ENCODE measurements around the gene BFSP1. TPM values are rescaled to one million over a fixed set of nuclear protein-coding genes. Genes with fewer than 3 reads are reported as not detected.

BFSP1 gene
- total RNA-seq, 1 donor from 2014 or later = 0.80 TPM

GRCh38 chr20:17549131-17549530, 18.0 kb upstream of the BFSP1 start:
- Mint-ChIP-seq H3K4me1 (ENCODE audit: low read depth) (no peaks in the 10 kb centered on the region), H3K27me3 (ENCODE audit: insufficient read depth) (peaks cover 22% of the 10 kb centered on the region), H3K27ac (no peak overlapping the region), H3K4me3 (no peak overlapping the region), H3K9me3 (no peaks in the 10 kb centered on the region), H3K36me3 (ENCODE audit: low read depth) (no peaks in the 10 kb centered on the region)
- intact Hi-C loops (cut with micrococcal nuclease) = no loop called here
- DNase-seq (ENCODE audit: low spot score) = no peak

DNA sequence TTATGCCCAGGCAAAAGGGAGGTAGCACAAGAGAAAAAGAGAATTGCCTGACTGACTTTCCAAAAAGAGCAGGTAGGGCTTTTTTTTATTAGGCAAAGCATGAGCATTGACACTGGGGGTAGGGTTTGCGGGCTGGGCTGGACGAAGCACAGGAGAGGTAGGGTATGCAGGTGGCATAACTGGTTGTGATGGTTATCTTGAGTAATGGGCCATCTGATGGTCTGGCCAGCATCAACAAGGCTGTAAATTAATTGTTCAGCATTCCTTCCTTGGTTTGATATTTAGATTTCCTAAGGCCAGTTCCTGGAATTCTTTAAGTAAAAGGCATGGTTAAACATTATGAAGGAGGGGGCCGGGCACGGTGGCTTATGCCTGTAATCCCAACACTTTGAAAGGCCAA, 13.9 kb upstream of the BFSP1 start:
- Mint-ChIP-seq H3K9me3 (no peaks in the 10 kb centered on the region), H3K27me3 (ENCODE audit: insufficient read depth) (peaks cover 45% of the 10 kb centered on the region), H3K27ac (no peak overlapping the region), H3K4me3 (no peak overlapping the region), H3K36me3 (ENCODE audit: low read depth) (no peaks in the 10 kb centered on the region), H3K4me1 (ENCODE audit: low read depth) (peaks cover 4% of the 10 kb centered on the region)
- DNase-seq (ENCODE audit: low spot score) = no peak
- intact Hi-C loops (cut with micrococcal nuclease) = no loop called here

- Mint-ChIP-seq H3K9me3 (no peaks in the 10 kb centered on the region), H3K27ac (no peak overlapping the region), H3K4me3 (no peak overlapping the region), H3K4me1 (ENCODE audit: low read depth) (peaks cover 8% of the 10 kb centered on the region), H3K27me3 (ENCODE audit: insufficient read depth) (peaks cover 44% of the 10 kb centered on the region), H3K36me3 (ENCODE audit: low read depth) (no peaks in the 10 kb centered on the region)
- intact Hi-C loops (cut with micrococcal nuclease) = no loop called here
- no peak for DNase-seq (ENCODE audit: low spot score)
These were observed 12.5 kb upstream of the BFSP1 start for GRCh38 chr20:17543531-17544131.

GRCh38 chr20:17542993-17543412, 11.8 kb upstream of the BFSP1 start:
- DNase-seq (ENCODE audit: low spot score) = no peak
- peaks cover 44% of the 10 kb centered on the region for H3K27me3 Mint-ChIP-seq (ENCODE audit: insufficient read depth)
- H3K36me3 Mint-ChIP-seq (ENCODE audit: low read depth) = no peaks in the 10 kb centered on the region
- H3K4me3 Mint-ChIP-seq = no peak overlapping the region
- H3K9me3 Mint-ChIP-seq = no peaks in the 10 kb centered on the region
- intact Hi-C loops (cut with micrococcal nuclease) = no loop called here
- H3K27ac Mint-ChIP-seq = no peak overlapping the region
- H3K4me1 Mint-ChIP-seq (ENCODE audit: low read depth) = peaks cover 12% of the 10 kb centered on the region

- no peak for DNase-seq (ENCODE audit: low spot score)
- no peak overlapping the region for H3K4me3 Mint-ChIP-seq
- no peak overlapping the region for H3K27ac Mint-ChIP-seq
- intact Hi-C loops (cut with micrococcal nuclease) = no loop called here
- peaks cover 44% of the 10 kb centered on the region for H3K27me3 Mint-ChIP-seq (ENCODE audit: insufficient read depth)
- H3K36me3 Mint-ChIP-seq (ENCODE audit: low read depth) = no peaks in the 10 kb centered on the region
- peaks cover 17% of the 10 kb centered on the region for H3K4me1 Mint-ChIP-seq (ENCODE audit: low read depth)
- no peaks in the 10 kb centered on the region for H3K9me3 Mint-ChIP-seq
These were observed 11.3 kb upstream of the BFSP1 start for GRCh38 chr20:17542481-17542880.

DNA sequence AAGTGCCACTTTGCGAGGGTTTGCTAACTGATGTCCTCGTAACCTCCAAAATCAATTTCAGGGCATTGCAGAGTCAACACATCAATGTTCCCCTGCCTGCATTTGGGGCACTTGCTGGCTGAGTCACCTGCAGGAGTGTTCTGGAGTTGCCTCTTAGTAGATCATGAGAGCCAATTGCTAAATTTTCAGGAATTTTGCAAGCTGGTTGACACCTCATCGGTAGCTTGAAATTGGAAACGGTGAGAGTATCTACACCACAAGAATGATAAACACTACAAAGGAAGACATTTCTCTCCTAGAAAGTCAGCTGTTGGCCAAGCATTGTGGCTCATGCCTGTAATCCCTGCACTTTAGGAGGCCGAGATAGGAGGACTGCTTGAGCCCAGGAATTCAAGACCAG, 10.8 kb upstream of the BFSP1 start:
- no peaks in the 10 kb centered on the region for H3K9me3 Mint-ChIP-seq
- no peak overlapping the region for H3K4me3 Mint-ChIP-seq
- peaks cover 41% of the 10 kb centered on the region for H3K27me3 Mint-ChIP-seq (ENCODE audit: insufficient read depth)
- no peak overlapping the region for H3K27ac Mint-ChIP-seq
- DNase-seq (ENCODE audit: low spot score) = no peak
- H3K4me1 Mint-ChIP-seq (ENCODE audit: low read depth) = peaks cover 22% of the 10 kb centered on the region
- no peaks in the 10 kb centered on the region for H3K36me3 Mint-ChIP-seq (ENCODE audit: low read depth)
- intact Hi-C loops (cut with micrococcal nuclease) = no loop called here

DNA sequence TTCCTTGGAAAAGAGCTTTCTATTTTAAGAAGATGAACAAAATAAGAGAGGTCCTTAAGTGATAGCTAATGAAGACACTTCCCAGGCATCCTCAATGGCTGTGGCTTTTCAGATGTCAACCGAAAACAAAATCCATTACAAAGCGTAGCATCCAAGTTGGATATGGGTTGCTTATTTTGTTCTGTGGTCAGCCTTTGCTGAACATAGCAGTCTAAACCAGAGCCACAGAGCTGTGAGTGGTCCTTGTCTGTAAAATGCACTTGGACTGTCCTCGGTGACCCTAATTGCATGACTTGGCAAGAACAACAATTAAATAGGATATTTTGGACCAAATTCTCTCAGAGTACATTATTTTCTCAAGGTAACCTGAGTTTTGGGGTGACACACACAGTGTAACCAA, 10.4 kb upstream of the BFSP1 start:
- Mint-ChIP-seq H3K27me3 (ENCODE audit: insufficient read depth) (peaks cover 41% of the 10 kb centered on the region), H3K4me3 (no peak overlapping the region), H3K9me3 (no peaks in the 10 kb centered on the region), H3K36me3 (ENCODE audit: low read depth) (no peaks in the 10 kb centered on the region), H3K4me1 (ENCODE audit: low read depth) (peaks cover 26% of the 10 kb centered on the region), H3K27ac (no peak overlapping the region)
- no peak for DNase-seq (ENCODE audit: low spot score)
- intact Hi-C loops (cut with micrococcal nuclease) = no loop called here

GRCh38 chr20:17538517-17539170, 7.5 kb upstream of the BFSP1 start:
- intact Hi-C loops (cut with micrococcal nuclease) = loop anchor here (1.0 to 10.0 kb wide), 5 partner anchors 20 to 596 kb away; partner anchors contain the start of genes KAT14, MGME1, PET117 and SNX5

GRCh38 chr20:17537959-17538358, 6.8 kb upstream of the BFSP1 start:
- no peak overlapping the region for H3K27ac Mint-ChIP-seq
- no peak overlapping the region for H3K4me3 Mint-ChIP-seq
- H3K27me3 Mint-ChIP-seq (ENCODE audit: insufficient read depth) = peaks cover 29% of the 10 kb centered on the region
- peaks cover 40% of the 10 kb centered on the region for H3K4me1 Mint-ChIP-seq (ENCODE audit: low read depth)
- no peak for DNase-seq (ENCODE audit: low spot score)
- H3K36me3 Mint-ChIP-seq (ENCODE audit: low read depth) = no peaks in the 10 kb centered on the region
- no peaks in the 10 kb centered on the region for H3K9me3 Mint-ChIP-seq
- intact Hi-C loops (cut with micrococcal nuclease) = loop anchor here (1.0 to 10.0 kb wide), 12 partner anchors 20 to 597 kb away; partner anchors contain the start of genes DSTN, KAT14, MGME1 and PET117

More at GRCh38 chr20:17538517-17539170, 7.5 kb upstream of the BFSP1 start:
- H3K36me3 Mint-ChIP-seq (ENCODE audit: low read depth) = no peaks in the 10 kb centered on the region
- peaks cover 35% of the 10 kb centered on the region for H3K4me1 Mint-ChIP-seq (ENCODE audit: low read depth)
- no peaks in the 10 kb centered on the region for H3K9me3 Mint-ChIP-seq
- no peak overlapping the region for H3K4me3 Mint-ChIP-seq
- H3K27ac Mint-ChIP-seq = no peak overlapping the region
- DNase-seq (ENCODE audit: low spot score) = peak; percentile 16
- peaks cover 36% of the 10 kb centered on the region for H3K27me3 Mint-ChIP-seq (ENCODE audit: insufficient read depth)

- H3K27ac Mint-ChIP-seq = no peak overlapping the region
- peaks cover 24% of the 10 kb centered on the region for H3K27me3 Mint-ChIP-seq (ENCODE audit: insufficient read depth)
- H3K4me1 Mint-ChIP-seq (ENCODE audit: low read depth) = peaks cover 40% of the 10 kb centered on the region
- DNase-seq (ENCODE audit: low spot score) = peak; percentile 63
- no peaks in the 10 kb centered on the region for H3K36me3 Mint-ChIP-seq (ENCODE audit: low read depth)
- H3K9me3 Mint-ChIP-seq = no peaks in the 10 kb centered on the region
- H3K4me3 Mint-ChIP-seq = no peak overlapping the region
- intact Hi-C loops (cut with micrococcal nuclease) = loop anchor here (1.0 to 10.0 kb wide), 10 partner anchors 32 to 598 kb away; partner anchors contain the start of genes DSTN, KAT14, MGME1 and PET117
These were observed 5.8 kb upstream of the BFSP1 start for GRCh38 chr20:17536944-17537444.

DNA sequence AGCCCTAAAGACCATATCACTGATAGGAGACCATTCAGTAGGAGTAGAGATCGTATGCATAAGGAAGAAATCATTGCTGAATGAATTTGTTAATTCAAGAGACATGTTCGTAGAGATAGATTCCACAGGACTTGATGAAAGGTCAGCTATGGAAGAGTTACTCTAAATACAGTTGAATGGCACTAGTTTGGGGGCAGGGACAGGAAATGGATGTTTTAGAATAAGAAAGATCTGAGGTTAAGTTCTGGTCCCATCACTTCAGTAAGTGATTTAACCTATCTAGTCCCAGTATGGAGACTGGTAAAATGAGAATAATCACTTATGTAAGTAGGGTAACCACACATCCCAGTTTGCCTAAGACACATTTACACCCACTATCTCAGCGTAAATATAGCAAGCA, 2.9 kb upstream of the BFSP1 start:
- no peak for DNase-seq (ENCODE audit: low spot score)
- H3K4me1 Mint-ChIP-seq (ENCODE audit: low read depth) = peaks cover 51% of the 10 kb centered on the region
- no peaks in the 10 kb centered on the region for H3K9me3 Mint-ChIP-seq
- H3K27me3 Mint-ChIP-seq (ENCODE audit: insufficient read depth) = peaks cover 11% of the 10 kb centered on the region
- H3K4me3 Mint-ChIP-seq = no peak overlapping the region
- intact Hi-C loops (cut with micrococcal nuclease) = loop anchor here (10.0 kb wide), 2 partner anchors 431 to 601 kb away; partner anchors contain the start of genes KAT14, MGME1, PET117 and SNX5
- H3K27ac Mint-ChIP-seq = no peak overlapping the region
- peaks cover 3% of the 10 kb centered on the region for H3K36me3 Mint-ChIP-seq (ENCODE audit: low read depth)

DNA sequence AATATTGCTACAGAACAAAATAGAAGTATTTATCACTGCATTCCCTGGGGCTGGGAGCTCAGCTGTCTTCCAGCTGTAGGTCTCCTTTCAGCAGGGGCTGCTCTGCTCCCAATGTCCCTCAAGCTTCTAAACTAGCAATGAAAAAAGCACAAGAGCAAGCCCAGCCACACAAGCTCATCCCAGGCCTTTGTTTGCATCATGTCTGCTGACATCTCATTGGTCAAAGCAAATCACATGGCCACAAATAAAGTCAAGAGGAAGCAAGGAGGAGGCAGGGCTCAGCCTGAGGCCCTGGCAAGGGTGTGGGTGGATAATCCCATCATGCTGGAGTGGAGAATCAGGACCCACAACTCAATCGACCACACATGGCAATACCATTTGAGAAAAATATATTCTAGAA, 2.2 kb upstream of the BFSP1 start:
- DNase-seq (ENCODE audit: low spot score) = peak; percentile 24
- H3K27me3 Mint-ChIP-seq (ENCODE audit: insufficient read depth) = peaks cover 11% of the 10 kb centered on the region
- no peaks in the 10 kb centered on the region for H3K9me3 Mint-ChIP-seq
- H3K4me1 Mint-ChIP-seq (ENCODE audit: low read depth) = peaks cover 45% of the 10 kb centered on the region
- intact Hi-C loops (cut with micrococcal nuclease) = loop anchor here (1.0 to 10.0 kb wide), 3 partner anchors 431 to 601 kb away; partner anchors contain the start of genes KAT14, MGME1, PET117 and SNX5
- H3K27ac Mint-ChIP-seq = no peak overlapping the region
- H3K4me3 Mint-ChIP-seq = peak overlapping the region; percentile 17
- H3K36me3 Mint-ChIP-seq (ENCODE audit: low read depth) = peaks cover 3% of the 10 kb centered on the region

DNA sequence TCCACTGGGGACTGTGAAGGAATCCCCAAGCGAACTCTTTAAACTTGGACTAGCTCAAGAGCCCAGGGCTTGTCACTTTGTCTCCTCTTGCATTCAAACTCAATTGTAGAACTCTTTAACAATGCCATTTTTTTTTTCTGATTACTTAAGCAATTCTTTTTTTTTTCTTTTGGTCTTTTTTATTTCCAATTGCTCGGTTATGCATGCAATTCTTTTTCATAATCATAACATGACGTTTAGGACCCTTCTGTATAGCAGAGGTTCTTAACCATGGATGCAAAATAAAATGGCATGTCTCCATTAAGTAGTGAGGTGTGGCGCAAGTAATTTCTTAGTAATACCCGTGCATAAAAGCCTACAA, 466 bp upstream of the BFSP1 start:
- peak overlapping the region; percentile 95 for H3K27ac Mint-ChIP-seq

More for the DNA sequence above, 466 bp upstream of the BFSP1 start:
- peaks cover 30% of the 10 kb centered on the region for H3K4me1 Mint-ChIP-seq (ENCODE audit: low read depth)
- H3K27me3 Mint-ChIP-seq (ENCODE audit: insufficient read depth) = peaks cover 10% of the 10 kb centered on the region
- intact Hi-C loops (cut with micrococcal nuclease) = loop anchor here (1.0 to 10.0 kb wide), 3 partner anchors 39 to 603 kb away; partner anchors contain the start of genes DSTN, KAT14, MGME1 and PET117
- H3K9me3 Mint-ChIP-seq = no peaks in the 10 kb centered on the region
- H3K36me3 Mint-ChIP-seq (ENCODE audit: low read depth) = peaks cover 3% of the 10 kb centered on the region
- H3K4me3 Mint-ChIP-seq = peak overlapping the region; percentile 88
- DNase-seq (ENCODE audit: low spot score) = no peak

Data from activated T-helper 1 cell treated with anti-CD3 and anti-CD28 coated beads, Interleukin-12 subunit alpha, Interleukin-12 subunit beta, Interleukin-2, Interleukin-4 antibody, amounts not matched to agents 30 ng/mL and 10 ng/mL and 1 ng/mL, durations not matched to agents 14 hours and 24 hours and 36 hours (primary cell).